Astrocyte of the spinal cord (primary cell): ENCODE measurements around the gene GARS1.

ENCODE experiments used
- DNase-seq: peaks from one replicate; pipeline ENCODE4 v3.0.0; 2011; ENCODE audit warnings: low read depth, low spot score
- H3K4me3 ChIP-seq: 2 replicates; pipeline ENCODE4 v1.5.1; 2011; ENCODE audit warnings: low read depth, mild to moderate bottlenecking, low read length, moderate library complexity
- CTCF ChIP-seq: IDR thresholded peaks from 2 replicates; pipeline ENCODE4 v1.5.1; 2012; ENCODE audit warnings: low read depth, mild to moderate bottlenecking, low read length, inconsistent platforms
- in situ Hi-C: cut with HindIII; loops from 2 replicates; pipeline ENCODE4 v1.10.0; 2017; ENCODE audit warnings: low sequenced_read_pairs

GARS1 gene

GRCh38 chr7:30652698-30653641 lies 58.3 kb downstream of the GARS1 start:
- no peak for TF ChIP-seq CTCF
- DNase-seq = no peak
- H3K4me3 ChIP-seq = no peak overlapping the region
- in situ Hi-C loops = no loop called here

- no peak overlapping the region for H3K4me3 ChIP-seq
- TF ChIP-seq CTCF = no peak
- DNase-seq = no peak
- in situ Hi-C loops = no loop called here
Measured at GRCh38 chr7:30654296-30655090, 59.8 kb downstream of the GARS1 start.

GRCh38 chr7:30655096-30655970 lies 60.7 kb downstream of the GARS1 start:
- H3K4me3 ChIP-seq = no peak overlapping the region
- in situ Hi-C loops = no loop called here
- DNase-seq = no peak
- TF ChIP-seq CTCF = no peak

- no peak for DNase-seq
Measured at GRCh38 chr7:30656006-30656957, 61.6 kb downstream of the GARS1 start.

GRCh38 chr7:30657131-30657530 lies 62.5 kb downstream of the GARS1 start:
- H3K4me3 ChIP-seq = no peak overlapping the region
- DNase-seq = no peak
- TF ChIP-seq CTCF = no peak
- in situ Hi-C loops = no loop called here

More at GRCh38 chr7:30656006-30656957, 61.6 kb downstream of the GARS1 start:
- H3K4me3 ChIP-seq = no peak overlapping the region
- no peak for TF ChIP-seq CTCF
- in situ Hi-C loops = no loop called here
